DND-41 (cell line): ENCODE results near the gene PP2D1.

Experiments
- ATAC-seq: fragments of 200-7000 bp; cut with Tn5 transposase; 3 replicates; pipeline ENCODE4 v1.9.1; 2021; ENCODE audit warnings: low read depth; ENCODE audit not compliant: insufficient read depth
- DNase-seq: peaks from one replicate; pipeline ENCODE4 v3.0.0-alpha.2; 2020
- H2AFZ ChIP-seq: 2 replicates; pipeline ENCODE4 v1.6.0; 2012; ENCODE audit warnings: low read depth, low read length
- H3K27ac ChIP-seq: 2 replicates; pipeline ENCODE4 v1.5.1; 2012; ENCODE audit warnings: low read length, inconsistent platforms
- H3K27me3 ChIP-seq: fragments of 200-600 bp; sonication (generic); 2 replicates; pipeline ENCODE4 v1.6.0; 2012; ENCODE audit warnings: low read length, mild to moderate bottlenecking, inconsistent platforms; ENCODE audit not compliant: insufficient read depth, poor library complexity
- H3K36me3 ChIP-seq: 2 replicates; pipeline ENCODE4 v1.5.1; 2012; ENCODE audit warnings: low read length, inconsistent platforms; ENCODE audit not compliant: insufficient read depth
- H3K4me1 ChIP-seq: 2 replicates; pipeline ENCODE4 v1.5.1; 2012; ENCODE audit warnings: mild to moderate bottlenecking, low read length; ENCODE audit not compliant: insufficient read depth
- H3K4me2 ChIP-seq: 2 replicates; pipeline ENCODE4 v1.6.0; 2012; ENCODE audit warnings: mild to moderate bottlenecking, moderate library complexity, low read length, inconsistent platforms; ENCODE audit not compliant: insufficient read depth
- H3K4me3 ChIP-seq, 2 experiments: fragments of 200-600 bp in 1 of 2; shearing (Covaris generic) in 1 of 2; 2 replicates each; pipeline ENCODE4 v1.5.1; 2012 to 2016; ENCODE audit warnings: inconsistent platforms in 2 of 2, low read length in 2 of 2, mild to moderate bottlenecking in 2 of 2, low read depth in 1 of 2, moderate library complexity in 1 of 2
- H3K79me2 ChIP-seq: 2 replicates; pipeline ENCODE4 v1.6.0; 2012; ENCODE audit warnings: low read length, inconsistent platforms; ENCODE audit not compliant: insufficient read depth
- H3K9ac ChIP-seq: 2 replicates; pipeline ENCODE4 v1.6.0; 2012; ENCODE audit warnings: low read depth, mild to moderate bottlenecking, inconsistent platforms, low read length, moderate library complexity
- H3K9me3 ChIP-seq: 2 replicates; pipeline ENCODE4 v1.5.1; 2012; ENCODE audit warnings: low read length, moderate library complexity, mild to moderate bottlenecking, inconsistent platforms; ENCODE audit not compliant: insufficient read depth, severe bottlenecking
- H4K20me1 ChIP-seq: 2 replicates; pipeline ENCODE4 v1.6.0; 2012; ENCODE audit warnings: low read length; ENCODE audit not compliant: insufficient read depth
- EZH2 ChIP-seq: IDR thresholded peaks from 3 replicates; pipeline ENCODE4 v1.6.1; 2012; ENCODE audit warnings: borderline replicate concordance, low read depth, mild to moderate bottlenecking, moderate library complexity, low read length, inconsistent platforms; ENCODE audit not compliant: severe bottlenecking
- TF ChIP-seq, protein P1 (sequence below): IDR thresholded peaks from 2 replicates; pipeline ENCODE4 v1.5.1; 2012; ENCODE audit warnings: borderline replicate concordance, low read length, moderate library complexity, mild to moderate bottlenecking; ENCODE audit not compliant: poor library complexity, severe bottlenecking; ENCODE audit errors: extremely low read depth

Gene PP2D1

DNA sequence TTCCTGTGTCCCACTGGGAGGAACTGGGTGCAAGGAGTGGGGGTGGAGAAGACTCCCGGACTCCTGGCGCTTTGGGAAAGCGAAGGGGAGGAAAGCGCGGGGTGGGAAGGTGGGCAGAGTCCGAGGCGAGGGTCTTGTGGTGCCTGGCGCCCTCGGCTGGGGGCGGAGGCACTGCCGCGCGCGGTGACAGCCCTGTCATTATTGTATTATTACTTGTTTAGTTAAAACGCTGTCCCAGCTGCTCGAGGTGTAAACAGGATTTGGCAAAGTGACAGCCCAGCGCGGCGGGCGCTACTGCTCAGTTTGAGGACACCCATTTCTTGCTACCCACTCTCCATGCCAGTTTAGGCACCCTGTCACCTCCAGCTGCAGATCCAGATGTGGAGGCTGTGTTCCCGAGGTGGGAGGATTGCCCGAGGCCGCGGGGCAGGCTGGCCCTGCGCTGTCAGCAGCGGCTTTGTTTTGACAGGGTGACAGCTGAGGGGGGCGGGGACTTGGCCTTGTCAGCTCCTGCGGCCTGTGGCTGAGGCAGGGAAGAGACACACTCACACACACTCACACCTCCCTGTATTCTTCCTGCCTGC is 29.2 kb upstream of the PP2D1 start:
- H3K4me1 ChIP-seq, result peaks cover 49% of the 10 kb centered on the region
- H3K9ac ChIP-seq, result peak overlapping the region; percentile 70
- peak; percentile 61 for ATAC-seq
- no peaks in the 10 kb centered on the region for H3K9me3 ChIP-seq
- peaks cover 11% of the 10 kb centered on the region for H3K27me3 ChIP-seq
- H3K79me2 ChIP-seq, result peaks cover 7% of the 10 kb centered on the region
- H3K4me3 ChIP-seq, result peak overlapping the region; percentile 67 to 74
- peaks cover 8% of the 10 kb centered on the region; the same call in 1 of the 2 replicates for H4K20me1 ChIP-seq
- peak overlapping the region; percentile 74; the same call in 1 of the 2 replicates for H3K27ac ChIP-seq
- peak; percentile 80 for DNase-seq
- H2AFZ ChIP-seq, result peak overlapping the region; percentile 86
- TF ChIP-seq, protein P1, sequence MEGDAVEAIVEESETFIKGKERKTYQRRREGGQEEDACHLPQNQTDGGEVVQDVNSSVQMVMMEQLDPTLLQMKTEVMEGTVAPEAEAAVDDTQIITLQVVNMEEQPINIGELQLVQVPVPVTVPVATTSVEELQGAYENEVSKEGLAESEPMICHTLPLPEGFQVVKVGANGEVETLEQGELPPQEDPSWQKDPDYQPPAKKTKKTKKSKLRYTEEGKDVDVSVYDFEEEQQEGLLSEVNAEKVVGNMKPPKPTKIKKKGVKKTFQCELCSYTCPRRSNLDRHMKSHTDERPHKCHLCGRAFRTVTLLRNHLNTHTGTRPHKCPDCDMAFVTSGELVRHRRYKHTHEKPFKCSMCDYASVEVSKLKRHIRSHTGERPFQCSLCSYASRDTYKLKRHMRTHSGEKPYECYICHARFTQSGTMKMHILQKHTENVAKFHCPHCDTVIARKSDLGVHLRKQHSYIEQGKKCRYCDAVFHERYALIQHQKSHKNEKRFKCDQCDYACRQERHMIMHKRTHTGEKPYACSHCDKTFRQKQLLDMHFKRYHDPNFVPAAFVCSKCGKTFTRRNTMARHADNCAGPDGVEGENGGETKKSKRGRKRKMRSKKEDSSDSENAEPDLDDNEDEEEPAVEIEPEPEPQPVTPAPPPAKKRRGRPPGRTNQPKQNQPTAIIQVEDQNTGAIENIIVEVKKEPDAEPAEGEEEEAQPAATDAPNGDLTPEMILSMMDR, result peak; percentile 31
- TF ChIP-seq EZH2, result no peak
- peak overlapping the region; percentile 95 for H3K4me2 ChIP-seq
- H3K36me3 ChIP-seq, result no peaks in the 10 kb centered on the region

DNA sequence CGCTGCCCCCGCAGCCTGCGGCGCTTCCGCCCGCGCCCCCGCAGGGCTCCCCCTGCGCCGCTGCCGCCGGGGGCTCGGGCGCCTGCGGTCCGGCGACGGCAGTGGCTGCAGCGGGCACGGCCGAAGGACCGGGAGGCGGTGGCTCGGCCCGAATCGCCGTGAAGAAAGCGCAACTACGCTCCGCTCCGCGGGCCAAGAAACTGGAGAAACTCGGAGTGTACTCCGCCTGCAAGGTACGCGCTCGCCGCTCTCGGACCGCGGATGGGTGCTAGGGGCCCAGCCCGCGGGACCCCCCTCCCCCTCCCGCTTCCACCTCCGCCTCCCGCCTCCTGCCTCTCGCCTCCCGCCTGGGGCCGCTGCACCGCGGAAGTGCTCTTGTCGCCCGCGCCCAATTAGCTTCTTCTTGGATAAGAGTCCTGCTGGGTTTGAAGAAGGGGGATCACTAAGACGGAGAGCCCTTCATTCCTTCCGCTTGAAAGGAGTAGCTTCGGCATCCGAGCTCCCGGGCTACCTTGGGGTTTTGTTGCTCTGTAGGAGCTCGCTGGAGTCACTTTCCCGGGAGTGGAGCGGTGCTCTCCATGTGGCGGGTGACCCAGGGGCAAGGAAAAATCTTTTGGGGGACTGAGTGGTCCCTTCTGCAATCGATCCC is 28.6 kb upstream of the PP2D1 start:
- Histone ChIP-seq H3K4me1 (peaks cover 49% of the 10 kb centered on the region), H3K4me2 (peak overlapping the region; percentile 95), H3K9me3 (no peaks in the 10 kb centered on the region), H2AFZ (peak overlapping the region; percentile 86), H3K27ac (peak overlapping the region; percentile 74), H4K20me1 (peaks cover 6% of the 10 kb centered on the region; the same call in 1 of the 2 replicates), H3K36me3 (no peaks in the 10 kb centered on the region), H3K27me3 (peaks cover 11% of the 10 kb centered on the region), H3K9ac (peak overlapping the region; percentile 70), H3K79me2 (peaks cover 7% of the 10 kb centered on the region), H3K4me3 (peak overlapping the region; percentile 67 to 74)
- peak; percentile 34 for ATAC-seq
- no peak for TF ChIP-seq EZH2
- TF ChIP-seq, protein P1, result peak; percentile 34
- DNase-seq, result peak; percentile 75

DNA sequence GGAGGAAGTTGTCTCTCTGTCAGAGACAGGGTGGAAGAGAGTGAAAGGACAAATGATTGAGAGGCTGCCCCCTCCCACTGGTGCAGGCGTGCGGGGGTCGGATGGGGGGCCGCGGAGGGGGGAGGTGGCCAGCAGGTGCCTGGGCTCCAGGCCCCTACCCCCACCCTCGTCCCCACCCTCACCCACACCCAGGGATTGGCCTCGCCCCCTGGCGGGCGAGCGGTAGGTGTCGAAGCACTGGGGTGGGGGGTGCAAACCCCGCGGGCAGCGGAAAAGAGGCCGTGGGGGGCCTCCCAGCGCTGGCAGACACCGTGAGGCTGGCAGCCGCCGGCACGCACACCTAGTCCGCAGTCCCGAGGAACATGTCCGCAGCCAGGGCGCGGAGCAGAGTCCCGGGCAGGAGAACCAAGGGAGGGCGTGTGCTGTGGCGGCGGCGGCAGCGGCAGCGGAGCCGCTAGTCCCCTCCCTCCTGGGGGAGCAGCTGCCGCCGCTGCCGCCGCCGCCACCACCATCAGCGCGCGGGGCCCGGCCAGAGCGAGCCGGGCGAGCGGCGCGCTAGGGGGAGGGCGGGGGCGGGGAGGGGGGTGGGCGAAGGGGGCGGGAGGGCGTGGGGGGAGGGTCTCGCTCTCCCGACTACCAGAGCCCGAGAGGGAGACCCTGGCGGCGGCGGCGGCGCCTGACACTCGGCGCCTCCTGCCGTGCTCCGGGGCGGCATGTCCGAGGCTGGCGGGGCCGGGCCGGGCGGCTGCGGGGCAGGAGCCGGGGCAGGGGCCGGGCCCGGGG is 27.9 kb upstream of the PP2D1 start, which contains the start of gene KAT2B:
Gene KAT2B, plus strand, starts transcription at position 682 of the 783 bp plus-strand sequence. Its CDS starts 32 bp downstream, at position 714.
- peak; percentile 83 for DNase-seq
- Histone ChIP-seq H3K4me3 (peak within 1 kb of the TSS; percentile 74 to 85), H3K4me1 (peaks cover 49% of the 10 kb centered on the region), H2AFZ (peak within 1 kb of the TSS; percentile 86), H3K27me3 (peaks cover 11% of the 10 kb centered on the region), H3K9me3 (no peaks in the 10 kb centered on the region), H4K20me1 (peaks cover 3% of the 10 kb centered on the region; the same call in 1 of the 2 replicates), H3K27ac (peak within 1 kb of the TSS; percentile 74), H3K79me2 (peaks cover 7% of the 10 kb centered on the region), H3K4me2 (peak within 1 kb of the TSS; percentile 95), H3K9ac (peak within 1 kb of the TSS; percentile 70), H3K36me3 (no peaks in the 10 kb centered on the region)
- TF ChIP-seq EZH2, result no peak
- TF ChIP-seq, protein P1, result peak; percentile 67
- peak; percentile 75 for ATAC-seq
